Left ventricle myocardium inferior (tissue), 1 donor: Measurements from ENCODE around the gene TLN1. TPM values are rescaled to one million over a fixed set of nuclear protein-coding genes. Genes with fewer than 3 reads are reported as not detected.
A peak's percentile ranks its signal among the peaks of the same experiment; 100 is the strongest.

Source experiments
- DNase-seq: peaks from one replicate; pipeline ENCODE4 v3.0.0-alpha.2; 2020
- H3K27ac ChIP-seq: fragments of 200-600 bp; replicated peaks from 2 replicates; pipeline ENCODE4 v1.8.0; 2021
- H3K27me3 ChIP-seq: fragments of 200-600 bp; 2 replicates; pipeline ENCODE4 v1.8.0; 2021; ENCODE audit warnings: low read depth
- H3K36me3 ChIP-seq: fragments of 200-600 bp; 2 replicates; pipeline ENCODE4 v1.8.0; 2021
- H3K4me1 ChIP-seq: fragments of 200-600 bp; 2 replicates; pipeline ENCODE4 v1.8.0; 2021
- H3K4me3 ChIP-seq: fragments of 200-600 bp; 2 replicates; pipeline ENCODE4 v1.8.0; 2021; ENCODE audit warnings: mild to moderate bottlenecking, moderate library complexity
- H3K9me3 ChIP-seq: fragments of 200-600 bp; replicated peaks from 2 replicates; pipeline ENCODE4 v1.8.0; 2021
- intact Hi-C: fragments of 100-400 bp; cut with micrococcal nuclease; formaldehyde crosslinking; loops from one replicate; pipeline ENCODE4 v1.11.0; 2022
- total RNA-seq: library from RNA; stranded (reverse); fragmentation: NEBNext Ultra II Directional; extraction: Animal tissue kit (Norgen Biotek cat#: 25700); gene quantifications from one replicate; pipeline ENCODE4 v1.2.1, GENCODE V29; 2021
- TF ChIP-seq, protein P1 (sequence below): fragments of 200-600 bp; IDR thresholded peaks from 2 replicates; pipeline ENCODE4 v1.8.0; 2021; ENCODE audit warnings: antibody characterized with exemption, mild to moderate bottlenecking, borderline replicate concordance
- donor health status: DM: no; HTN: yes; CAD: no; lungs with severe emphysema.

Gene TLN1
- total RNA-seq, 1 donor from 2014 or later, result 234 TPM

DNA sequence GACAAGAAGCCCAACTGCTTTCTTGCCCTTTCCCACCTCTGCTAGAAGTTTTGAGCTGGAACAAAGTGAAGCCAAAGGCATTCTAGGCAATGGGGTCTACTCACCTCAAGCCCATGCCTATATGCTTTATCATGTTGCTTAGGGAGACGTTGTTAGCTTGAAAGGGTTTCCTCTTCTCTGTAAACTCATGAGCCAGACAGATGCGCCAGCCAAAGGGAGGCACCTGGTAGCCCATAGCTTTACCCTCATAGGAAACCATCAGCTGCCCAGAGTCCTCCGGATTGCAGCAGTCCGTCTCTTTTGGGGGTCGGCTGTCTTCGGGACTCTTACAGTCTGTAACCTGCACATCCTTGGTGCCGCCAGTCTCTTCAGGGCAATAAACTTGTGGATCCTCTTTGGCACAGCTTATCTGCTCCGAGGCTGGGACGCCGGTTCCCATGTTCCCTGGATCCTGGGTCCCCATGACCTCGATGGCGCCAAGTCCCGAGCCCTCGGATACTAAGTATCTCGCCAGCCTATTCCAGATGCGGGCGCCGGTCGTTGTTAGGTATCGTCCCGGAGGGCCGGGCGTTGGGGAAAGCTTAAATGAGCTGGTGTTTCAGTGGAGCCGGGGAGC lies 16.4 kb upstream of the TLN1 start:
- peak overlapping the region; percentile 95 for H3K27ac ChIP-seq
- intact Hi-C loops, result no loop called here
- TF ChIP-seq, protein P1, sequence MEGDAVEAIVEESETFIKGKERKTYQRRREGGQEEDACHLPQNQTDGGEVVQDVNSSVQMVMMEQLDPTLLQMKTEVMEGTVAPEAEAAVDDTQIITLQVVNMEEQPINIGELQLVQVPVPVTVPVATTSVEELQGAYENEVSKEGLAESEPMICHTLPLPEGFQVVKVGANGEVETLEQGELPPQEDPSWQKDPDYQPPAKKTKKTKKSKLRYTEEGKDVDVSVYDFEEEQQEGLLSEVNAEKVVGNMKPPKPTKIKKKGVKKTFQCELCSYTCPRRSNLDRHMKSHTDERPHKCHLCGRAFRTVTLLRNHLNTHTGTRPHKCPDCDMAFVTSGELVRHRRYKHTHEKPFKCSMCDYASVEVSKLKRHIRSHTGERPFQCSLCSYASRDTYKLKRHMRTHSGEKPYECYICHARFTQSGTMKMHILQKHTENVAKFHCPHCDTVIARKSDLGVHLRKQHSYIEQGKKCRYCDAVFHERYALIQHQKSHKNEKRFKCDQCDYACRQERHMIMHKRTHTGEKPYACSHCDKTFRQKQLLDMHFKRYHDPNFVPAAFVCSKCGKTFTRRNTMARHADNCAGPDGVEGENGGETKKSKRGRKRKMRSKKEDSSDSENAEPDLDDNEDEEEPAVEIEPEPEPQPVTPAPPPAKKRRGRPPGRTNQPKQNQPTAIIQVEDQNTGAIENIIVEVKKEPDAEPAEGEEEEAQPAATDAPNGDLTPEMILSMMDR, result no peak
- H3K4me1 ChIP-seq, result peaks cover 77% of the 10 kb centered on the region
- no peaks in the 10 kb centered on the region for H3K9me3 ChIP-seq
- no peak for DNase-seq
- peaks cover 53% of the 10 kb centered on the region for H3K36me3 ChIP-seq
- H3K27me3 ChIP-seq, result no peaks in the 10 kb centered on the region
- H3K4me3 ChIP-seq, result peak overlapping the region; percentile 80

DNA sequence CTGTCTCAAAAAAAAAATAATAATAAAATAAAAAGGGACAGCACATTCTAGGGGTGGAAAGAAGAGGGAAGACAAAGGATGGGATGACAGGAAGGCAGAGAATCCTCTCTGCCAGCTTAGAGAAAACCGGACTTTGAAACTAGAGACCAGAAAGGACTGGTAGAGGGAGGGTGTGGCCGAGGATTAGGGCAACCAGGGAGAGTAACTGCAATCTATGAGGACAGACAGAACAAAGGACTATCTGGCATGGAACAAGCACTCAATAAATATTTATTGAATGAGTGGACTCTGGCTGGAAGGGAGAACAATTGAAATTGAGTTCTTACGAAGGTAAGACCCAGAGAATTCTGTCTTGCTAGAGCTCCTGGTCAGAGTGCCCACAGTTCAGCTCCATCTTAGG lies 14.6 kb upstream of the TLN1 start:
- DNase-seq, result no peak
- Histone ChIP-seq H3K4me3 (peak overlapping the region; percentile 80), H3K27me3 (no peaks in the 10 kb centered on the region), H3K4me1 (peaks cover 87% of the 10 kb centered on the region), H3K9me3 (no peaks in the 10 kb centered on the region), H3K36me3 (peaks cover 54% of the 10 kb centered on the region), H3K27ac (peak overlapping the region; percentile 95)
- TF ChIP-seq, protein P1, result no peak
- intact Hi-C loops, result no loop called here

DNA sequence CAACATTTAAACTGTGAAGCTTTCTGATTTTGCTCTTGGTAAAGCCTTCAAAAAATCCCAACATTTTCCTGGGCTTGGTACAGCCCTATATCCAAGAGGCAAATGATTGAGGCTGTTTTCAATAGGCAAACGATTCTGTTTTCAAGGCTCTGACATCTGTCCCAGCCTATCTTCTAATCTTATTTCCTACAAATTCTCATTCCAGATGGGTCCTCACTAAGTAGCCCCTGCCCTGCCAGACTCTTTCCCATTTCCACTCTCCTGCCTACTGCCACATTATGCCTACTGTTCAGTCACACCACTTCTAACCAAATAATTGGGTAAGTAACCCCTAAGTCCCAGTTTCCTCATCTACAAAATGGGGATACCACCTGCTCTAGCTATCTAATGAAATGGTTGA lies 13.6 kb upstream of the TLN1 start:
- DNase-seq, result no peak
- TF ChIP-seq, protein P1, result no peak
- no peaks in the 10 kb centered on the region for H3K27me3 ChIP-seq
- no peaks in the 10 kb centered on the region for H3K9me3 ChIP-seq
- intact Hi-C loops, result no loop called here
- peaks cover 80% of the 10 kb centered on the region for H3K4me1 ChIP-seq
- H3K36me3 ChIP-seq, result peaks cover 53% of the 10 kb centered on the region
- peak overlapping the region; percentile 34 for H3K27ac ChIP-seq
- H3K4me3 ChIP-seq, result peak overlapping the region; percentile 80

DNA sequence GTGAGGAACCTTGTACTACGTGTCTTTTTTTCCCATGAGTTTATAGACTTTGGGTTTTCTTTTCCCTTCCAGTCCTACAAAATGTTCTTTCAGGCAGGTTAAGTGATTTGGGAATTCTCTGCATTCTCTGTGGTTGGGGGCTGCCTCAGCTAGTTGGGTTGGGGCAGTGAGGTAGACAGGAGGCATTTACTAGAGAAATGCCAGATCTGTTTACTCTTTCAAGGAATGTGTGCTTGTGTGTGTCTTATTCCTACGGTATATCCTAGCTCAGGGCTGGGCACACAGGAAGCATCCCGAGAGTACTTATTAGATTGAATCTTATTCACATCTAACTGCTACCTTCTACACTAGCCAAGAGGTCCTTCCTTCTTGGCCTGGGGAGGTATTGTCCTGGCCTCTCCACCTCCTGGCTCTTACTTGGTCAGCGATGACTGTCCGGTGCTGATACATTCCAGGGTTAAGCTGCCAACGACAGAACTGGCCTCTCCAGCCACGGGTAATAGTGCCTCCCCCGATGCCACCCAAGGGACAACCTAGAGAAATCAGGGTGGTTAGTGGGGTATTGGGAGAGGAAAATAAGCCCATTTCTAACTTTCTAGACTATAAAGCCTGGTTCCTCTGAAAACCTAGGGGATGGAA lies 12.0 kb upstream of the TLN1 start:
- peaks cover 65% of the 10 kb centered on the region for H3K4me1 ChIP-seq
- H3K36me3 ChIP-seq, result peaks cover 66% of the 10 kb centered on the region

DNA sequence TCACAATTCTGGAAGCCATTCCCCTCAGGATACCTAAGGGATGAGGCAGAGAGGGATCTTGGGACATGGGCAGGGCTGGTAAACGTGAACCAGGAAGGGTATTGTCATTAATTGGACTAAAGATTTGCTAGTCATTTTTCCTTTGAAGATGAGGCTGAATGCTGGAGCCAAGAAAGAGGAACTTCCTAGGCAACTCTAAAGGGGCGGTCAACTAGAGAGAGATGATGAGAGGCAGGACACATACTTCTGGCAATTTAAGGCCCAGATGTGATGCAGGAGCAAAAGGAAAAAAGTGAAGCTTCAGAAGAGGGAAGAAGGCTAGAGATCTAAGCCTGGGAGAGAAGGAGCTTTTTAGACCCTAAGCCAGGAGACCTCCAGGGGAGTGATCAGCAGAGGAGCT lies 11.5 kb upstream of the TLN1 start:
- intact Hi-C loops, result no loop called here
- no peak overlapping the region for H3K4me3 ChIP-seq
- TF ChIP-seq, protein P1, result no peak
- peaks cover 72% of the 10 kb centered on the region for H3K36me3 ChIP-seq
- peaks cover 62% of the 10 kb centered on the region for H3K4me1 ChIP-seq
- no peak overlapping the region for H3K27ac ChIP-seq
- no peak for DNase-seq
- H3K27me3 ChIP-seq, result no peaks in the 10 kb centered on the region
- no peaks in the 10 kb centered on the region for H3K9me3 ChIP-seq

More for the DNA sequence above, 12.0 kb upstream of the TLN1 start:
- Histone ChIP-seq H3K27me3 (no peaks in the 10 kb centered on the region), H3K4me3 (no peak overlapping the region), H3K27ac (peak overlapping the region; percentile 43), H3K9me3 (no peaks in the 10 kb centered on the region)
- DNase-seq, result no peak
- intact Hi-C loops, result no loop called here
- TF ChIP-seq, protein P1, result no peak
